GOT3 (cell line): ENCODE results near the gene SHF.

Source experiments
- DNase-seq: peaks from one replicate; lab custom pipeline; 2025; ENCODE audit warnings: mixed read lengths; lab: John Stamatoyannopoulos, UW

The SHF gene

GRCh38 chr15:45169608-45170480 lies 17.9 kb downstream of the SHF start:
- no peak for DNase-seq

GRCh38 chr15:45168751-45169551 lies 18.8 kb downstream of the SHF start:
- DNase-seq = no peak

- no peak for DNase-seq
Observed at GRCh38 chr15:45168286-45168685, 19.5 kb downstream of the SHF start.

- no peak for DNase-seq
Observed at GRCh38 chr15:45167631-45168205, 20.0 kb downstream of the SHF start.

- peak; percentile 21 for DNase-seq
Observed at GRCh38 chr15:45166834-45167630, 20.7 kb downstream of the SHF start.

GRCh38 chr15:45165536-45165935 lies 22.2 kb downstream of the SHF start:
- no peak for DNase-seq

- DNase-seq = no peak
Observed at GRCh38 chr15:45164914-45165313, 22.9 kb downstream of the SHF start.

- no peak for DNase-seq
Observed at GRCh38 chr15:45163508-45163856, 24.3 kb downstream of the SHF start.

GRCh38 chr15:45162771-45163507 lies 24.8 kb downstream of the SHF start:
- peak; percentile 54 for DNase-seq

- no peak for DNase-seq
Observed at GRCh38 chr15:45161666-45162065, 26.1 kb downstream of the SHF start.

- peak; percentile 22 for DNase-seq
Observed at GRCh38 chr15:45157974-45158373, 29.8 kb downstream of the SHF start.

GRCh38 chr15:45156744-45157455 lies 30.9 kb downstream of the SHF start:
- no peak for DNase-seq

GRCh38 chr15:45155739-45156138 lies 32.0 kb downstream of the SHF start:
- DNase-seq = no peak

GRCh38 chr15:45151998-45152828 lies 35.6 kb downstream of the SHF start:
- DNase-seq = no peak

GRCh38 chr15:45150997-45151396 lies 36.8 kb downstream of the SHF start:
- no peak for DNase-seq

- DNase-seq = no peak
Observed at GRCh38 chr15:45150481-45150880, 37.3 kb downstream of the SHF start.

- no peak for DNase-seq
Observed at GRCh38 chr15:45149060-45149459, 38.7 kb downstream of the SHF start.

GRCh38 chr15:45148076-45149059 lies 39.4 kb downstream of the SHF start:
- DNase-seq = no peak
